Measurements from ENCODE around the gene DMXL1.

The DMXL1 gene

GRCh38 chr5:119291877-119292276 lies 221.0 kb downstream of the DMXL1 start:
- DNase-seq (ENCODE audit: low read depth in 2 of 2): no peak

GRCh38 chr5:119292701-119293515 lies 222.0 kb downstream of the DMXL1 start:
- no peak for DNase-seq (ENCODE audit: low read depth in 2 of 2)
- no peak overlapping the region for H3K4me3 ChIP-seq (replicated peaks in 1 of 2; ENCODE audit: low read depth in 2 of 2, low read length in 2 of 2)
- TF ChIP-seq CTCF (IDR thresholded peaks at IDR 0.05; ENCODE audit: low read depth, low read length): no peak

More at GRCh38 chr5:119291877-119292276, 221.0 kb downstream of the DMXL1 start:
- H3K4me3 ChIP-seq (replicated peaks in 1 of 2; ENCODE audit: low read depth in 2 of 2, low read length in 2 of 2): no peak overlapping the region
- TF ChIP-seq CTCF (IDR thresholded peaks at IDR 0.05; ENCODE audit: low read depth, low read length): no peak

- DNase-seq (ENCODE audit: low read depth in 2 of 2): no peak
- no peak overlapping the region for H3K4me3 ChIP-seq (replicated peaks in 1 of 2; ENCODE audit: low read depth in 2 of 2, low read length in 2 of 2)
- TF ChIP-seq CTCF (IDR thresholded peaks at IDR 0.05; ENCODE audit: low read depth, low read length): no peak
Measured at GRCh38 chr5:119293516-119293829, 222.6 kb downstream of the DMXL1 start.
